ENCODE data around the gene ADRA2C.

ADRA2C gene

GRCh38 chr4:3776166-3777032, 10.2 kb downstream of the ADRA2C start:
- no peak for DNase-seq (ENCODE audit: low read depth in 2 of 2)

DNA sequence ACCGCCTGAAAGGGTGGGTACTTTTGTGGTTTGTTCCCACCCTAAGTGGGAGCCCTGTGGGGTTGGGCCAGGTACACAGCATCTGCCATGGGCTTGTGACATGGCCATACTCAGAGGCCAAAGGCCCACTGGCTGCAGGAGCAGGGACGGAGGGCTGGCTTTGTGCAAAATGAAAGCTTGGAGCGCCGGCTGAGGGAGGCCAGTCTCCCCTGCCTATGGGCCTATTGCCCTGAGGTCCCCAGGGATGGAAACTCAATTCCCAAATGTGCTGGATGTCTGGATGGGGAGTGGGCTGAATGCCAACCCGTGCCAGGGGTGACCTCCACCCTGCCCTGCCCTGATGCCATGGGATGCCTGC, 10.8 kb downstream of the ADRA2C start:
- no peak for DNase-seq (ENCODE audit: low read depth in 2 of 2)

DNA sequence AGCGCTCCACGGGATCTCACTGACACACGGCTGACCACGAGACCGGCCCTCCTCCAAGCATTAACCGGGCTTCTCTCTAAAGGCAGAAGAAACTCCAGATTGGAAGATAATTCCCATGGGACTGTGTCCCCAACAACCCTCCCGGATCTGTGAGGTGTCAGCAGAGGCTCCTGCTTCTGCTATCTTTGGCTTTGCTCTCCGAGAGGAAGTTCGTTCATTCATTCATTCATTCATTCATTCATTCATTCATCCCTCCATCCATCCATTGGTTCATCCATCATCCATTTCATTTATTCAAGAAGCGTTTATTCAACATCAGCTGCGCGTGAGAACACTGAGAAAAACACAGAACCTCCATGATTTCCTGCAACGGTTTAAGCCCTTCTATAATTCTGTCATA, 11.5 kb downstream of the ADRA2C start:
- DNase-seq (ENCODE audit: low read depth in 2 of 2): no peak

GRCh38 chr4:3779509-3779908, 13.3 kb downstream of the ADRA2C start:
- no peak for DNase-seq (ENCODE audit: low read depth in 2 of 2)

DNA sequence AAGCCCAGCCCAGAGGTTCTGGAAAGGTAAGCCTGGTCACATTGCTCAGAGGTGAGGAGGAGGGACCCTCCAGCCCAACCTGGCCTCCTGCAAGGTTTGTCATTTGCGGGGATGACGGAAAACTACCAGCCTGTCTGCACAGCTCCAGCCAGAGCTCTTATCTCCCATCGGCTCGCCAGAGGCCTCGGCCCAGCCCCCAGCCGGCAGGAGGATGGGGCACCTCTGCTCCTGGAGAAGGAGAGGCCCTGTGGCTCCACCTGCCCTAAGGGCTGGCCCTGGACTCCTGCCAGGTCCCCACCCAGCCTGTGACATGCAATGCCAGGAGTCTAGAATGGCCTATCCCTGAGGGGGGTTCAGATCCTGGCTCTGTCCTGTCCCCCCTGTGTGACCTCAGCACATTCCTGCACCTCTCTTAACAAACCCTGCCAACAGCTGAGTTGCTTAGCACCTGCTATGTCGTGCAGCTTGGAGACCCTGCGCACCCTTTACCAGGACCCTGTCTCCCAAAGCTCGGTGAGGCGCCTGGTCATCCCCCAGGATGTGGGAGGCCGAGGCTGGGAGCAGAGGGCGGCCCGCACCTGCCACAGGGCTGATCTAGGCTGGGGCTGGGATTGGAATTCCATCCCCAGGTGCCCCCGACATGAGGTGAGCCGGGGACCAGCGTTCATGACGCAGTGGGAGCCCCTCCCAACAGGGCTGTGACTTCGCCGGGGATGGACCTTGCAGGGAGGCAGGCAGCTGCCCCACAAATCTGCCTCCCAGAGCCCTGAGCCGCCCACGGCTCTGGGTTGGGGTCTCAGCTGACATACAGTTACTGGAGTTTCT, 14.4 kb downstream of the ADRA2C start:
- DNase-seq (ENCODE audit: low read depth in 2 of 2): no peak

GRCh38 chr4:3781193-3781886, 15.2 kb downstream of the ADRA2C start:
- DNase-seq (ENCODE audit: low read depth in 2 of 2): no peak

GRCh38 chr4:3781997-3782930, 16.1 kb downstream of the ADRA2C start:
- no peak for DNase-seq (ENCODE audit: low read depth in 2 of 2)

DNA sequence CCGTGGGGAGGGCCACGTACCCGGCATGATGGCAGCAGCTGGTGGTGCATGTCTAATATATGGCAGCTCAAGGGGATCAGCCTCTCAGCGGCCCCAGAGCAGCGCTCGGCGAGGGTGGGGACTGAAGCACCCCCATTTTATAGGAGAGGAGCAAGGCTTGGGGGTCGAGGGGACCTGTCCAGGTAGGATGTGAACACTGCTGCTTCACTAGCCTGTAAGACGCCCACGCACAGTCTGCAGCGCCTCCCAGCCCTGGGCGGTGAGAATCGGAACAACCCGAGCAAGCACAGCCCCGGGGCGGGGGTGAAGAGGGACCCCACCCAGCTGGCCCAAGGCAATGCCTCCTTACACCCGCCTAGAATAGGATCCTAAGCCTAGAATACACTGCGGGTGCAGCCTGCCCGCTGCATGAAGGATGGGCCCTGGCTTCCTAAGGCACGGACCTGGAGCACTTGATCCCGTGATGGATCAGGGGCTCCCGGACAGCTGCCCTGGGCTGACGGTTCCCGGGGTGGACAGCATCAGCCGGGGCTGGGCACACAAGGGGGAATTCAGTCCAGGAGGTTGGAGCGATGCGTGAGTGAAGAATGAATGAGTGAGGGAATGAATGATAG, 17.6 kb downstream of the ADRA2C start:
- DNase-seq (ENCODE audit: low read depth in 2 of 2): no peak

DNA sequence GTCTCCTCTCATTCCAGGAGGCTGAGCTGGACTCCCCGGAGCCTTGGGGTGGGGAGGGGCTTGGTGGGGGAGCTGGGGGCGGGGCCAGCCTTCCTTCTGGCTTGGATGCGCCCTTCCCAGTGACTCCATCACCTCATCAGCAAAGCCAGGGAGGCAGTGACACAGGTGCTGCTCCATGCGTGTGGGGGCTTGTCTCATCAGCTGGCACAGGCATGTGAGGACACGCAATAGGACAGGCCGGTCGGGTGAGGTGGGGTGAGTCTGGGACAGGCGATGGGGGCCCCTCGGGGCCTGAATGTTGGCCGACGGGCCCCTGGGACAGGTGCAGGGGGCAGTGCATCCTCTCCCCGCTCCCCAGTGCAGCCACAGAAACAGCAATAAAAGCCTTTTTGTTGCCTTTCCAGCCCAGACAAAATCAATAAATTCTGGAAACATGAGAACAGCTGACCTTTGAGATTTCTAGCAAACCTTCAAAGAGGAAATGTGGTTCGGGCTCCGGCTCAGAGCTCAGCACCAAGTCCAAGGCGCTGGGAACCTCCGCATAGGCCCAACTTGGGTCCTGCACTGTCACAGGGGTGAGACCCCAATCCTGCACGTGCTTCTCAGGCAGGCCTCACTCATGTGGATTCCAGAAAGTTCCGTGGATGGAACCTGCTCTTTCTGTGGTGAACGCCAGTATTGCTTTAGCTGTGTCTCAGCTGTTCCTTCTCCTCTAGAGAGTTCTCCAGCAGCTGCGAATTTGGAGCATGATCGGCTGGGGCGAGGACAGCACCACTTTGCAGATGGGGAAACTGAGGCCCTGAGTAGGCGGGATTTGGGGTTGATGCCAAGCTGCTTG, 18.5 kb downstream of the ADRA2C start:
- DNase-seq (ENCODE audit: low read depth in 2 of 2): no peak

DNA sequence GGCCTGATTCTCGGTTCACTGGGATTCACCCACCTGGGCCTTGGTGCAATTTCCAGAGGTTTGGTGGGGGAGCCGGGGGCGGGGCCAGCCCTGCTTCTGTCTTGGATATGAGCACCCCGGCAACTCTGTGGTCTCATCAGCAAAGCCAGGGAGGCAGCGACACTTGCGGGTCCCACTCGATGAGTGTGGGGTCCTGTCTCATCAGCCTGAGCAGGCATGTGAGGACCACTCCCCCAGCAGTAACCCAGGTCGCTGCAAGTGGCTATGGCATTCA, 19.0 kb downstream of the ADRA2C start:
- no peak for DNase-seq (ENCODE audit: low read depth in 2 of 2)

- no peak for DNase-seq (ENCODE audit: low read depth in 2 of 2)
These were observed 20.1 kb downstream of the ADRA2C start for GRCh38 chr4:3786196-3786869.

DNA sequence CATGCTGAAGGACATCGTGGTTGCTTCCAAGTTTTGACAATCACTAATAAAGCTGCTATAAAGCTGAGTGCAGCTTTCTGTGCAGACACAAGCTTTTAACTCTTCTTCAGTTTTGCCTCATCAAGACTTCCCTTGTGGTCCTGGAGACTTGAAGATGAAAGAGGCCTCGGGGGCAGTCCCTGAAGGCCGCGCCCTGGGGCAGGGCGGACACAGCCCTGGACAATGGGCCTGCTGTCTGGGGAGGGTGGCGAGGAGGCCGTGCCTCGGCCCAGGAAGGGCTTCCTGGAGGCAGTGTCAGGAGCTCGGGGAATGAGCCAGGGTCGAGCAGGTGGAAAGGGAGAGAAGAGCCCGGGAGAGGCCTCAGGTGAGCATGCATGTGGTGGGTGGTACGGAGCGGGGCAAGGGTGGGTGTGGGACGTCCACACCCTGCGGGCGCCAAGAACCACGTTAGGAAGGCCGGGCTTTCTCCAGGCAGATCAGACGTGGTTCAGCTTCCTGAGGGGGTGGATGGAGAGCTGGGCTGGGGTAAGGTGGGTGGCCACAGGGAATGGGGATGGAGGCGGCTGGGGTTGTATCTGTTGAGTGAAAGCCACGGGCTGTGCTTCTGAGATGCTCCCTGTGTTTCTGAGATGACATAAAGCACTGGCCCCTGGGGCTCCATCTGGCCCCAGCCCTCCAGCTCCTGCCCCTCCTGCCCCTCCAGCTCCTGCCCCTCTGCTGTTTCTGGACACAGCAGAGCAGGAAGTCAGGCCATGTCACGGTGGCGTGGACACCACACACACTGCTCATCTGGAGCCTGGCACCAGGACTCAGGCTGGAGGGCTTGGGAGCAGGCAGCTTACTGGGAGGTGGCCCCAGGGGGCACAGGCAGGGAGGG, 21.5 kb downstream of the ADRA2C start:
- no peak for DNase-seq (ENCODE audit: low read depth in 2 of 2)

DNA sequence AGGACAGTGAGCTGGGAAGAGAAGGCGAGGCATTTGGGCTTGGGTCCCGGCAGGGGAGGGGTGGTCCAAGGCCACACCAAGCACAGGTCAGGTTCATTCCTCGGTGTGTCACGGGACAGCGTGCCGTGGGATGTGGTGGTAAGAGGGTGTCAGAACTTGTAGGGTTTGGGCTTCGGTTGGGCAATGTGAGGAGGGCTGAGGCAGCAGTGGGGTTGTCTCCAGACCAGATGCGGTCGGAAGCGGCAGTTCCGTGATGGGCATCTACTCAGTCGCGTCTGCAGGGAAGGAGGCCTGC, 22.1 kb downstream of the ADRA2C start:
- no peak for DNase-seq (ENCODE audit: low read depth in 2 of 2)

- no peak for DNase-seq (ENCODE audit: low read depth in 2 of 2)
These were observed 23.4 kb downstream of the ADRA2C start for GRCh38 chr4:3789587-3789986.

- no peak for DNase-seq (ENCODE audit: low read depth in 2 of 2)
These were observed 23.9 kb downstream of the ADRA2C start for GRCh38 chr4:3790006-3790561.

DNA sequence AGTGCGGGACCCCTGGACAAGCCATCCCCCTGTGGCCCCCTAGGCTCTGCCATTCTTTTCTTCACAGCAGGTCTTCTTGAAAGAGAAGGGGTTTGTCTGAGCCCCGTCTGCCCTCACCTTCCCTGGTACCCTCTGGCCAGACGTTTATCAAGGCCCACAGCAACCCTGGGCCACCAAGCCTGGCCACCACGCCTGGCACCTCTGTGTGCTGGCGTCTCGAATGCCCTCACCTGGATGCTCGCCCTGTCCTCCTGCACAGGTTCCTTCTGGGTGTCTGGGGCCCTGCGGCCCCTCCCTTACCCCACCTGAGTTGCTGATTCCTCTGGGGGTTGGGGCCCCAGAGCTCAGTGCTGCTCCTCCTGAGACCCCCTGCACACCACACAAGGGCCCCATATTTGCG, 25.1 kb downstream of the ADRA2C start:
- no peak for DNase-seq (ENCODE audit: low read depth in 2 of 2)

DNA sequence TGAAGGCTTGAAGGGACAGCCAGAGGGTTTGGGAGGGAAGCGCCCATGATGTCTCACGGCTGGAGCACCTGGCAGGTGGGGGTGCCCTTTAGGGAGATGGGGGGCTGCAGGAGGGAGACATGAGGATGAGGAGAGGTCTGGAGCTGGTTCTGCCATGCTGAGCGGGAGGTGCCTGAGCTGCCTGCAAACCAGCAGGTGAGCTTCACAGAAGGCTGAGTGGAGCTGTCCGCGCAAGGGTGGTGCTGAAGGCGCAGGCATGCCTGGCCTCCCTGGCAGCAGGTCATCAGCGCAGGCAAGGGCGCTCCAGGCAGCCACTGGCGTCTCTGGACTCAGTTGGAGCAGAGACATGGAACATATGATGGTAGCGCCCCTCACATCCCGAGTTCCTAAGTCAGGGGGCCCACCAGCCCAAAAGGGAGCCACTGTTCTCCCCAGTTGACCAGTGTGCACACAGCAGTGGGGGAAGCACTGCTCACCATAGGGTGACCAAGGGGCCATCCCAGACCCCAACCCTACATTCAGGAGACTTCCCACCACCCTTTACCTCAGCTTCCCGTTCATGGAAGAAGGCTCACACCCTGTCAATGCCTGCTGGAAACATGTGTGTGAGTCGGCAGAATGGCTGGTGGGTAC, 25.8 kb downstream of the ADRA2C start:
- peak in 1 of 2 donors; percentile 45 for DNase-seq (ENCODE audit: low read depth in 2 of 2)

- DNase-seq (ENCODE audit: low read depth in 2 of 2): no peak
These were observed 26.6 kb downstream of the ADRA2C start for GRCh38 chr4:3792813-3793212.

Data from stimulated activated CD4-positive, alpha-beta T cell treated with anti-CD3 and anti-CD28 coated beads, Interleukin-4, amount 100 ng/mL, for 48 hours (primary cell).